H9 (cell line): ENCODE results near the gene FAT2. TPM values are rescaled to one million over a fixed set of nuclear protein-coding genes. Genes with fewer than 3 reads are reported as not detected.
A peak's percentile ranks its signal among the peaks of the same experiment; 100 is the strongest.

Source experiments
- DNase-seq: peaks from one replicate; pipeline ENCODE4 v3.0.0-alpha.2; 2017
- H2AFZ ChIP-seq: one replicate; pipeline ENCODE4 v1.6.1; 2013; ENCODE audit warnings: mild to moderate bottlenecking, low read length, control low read depth, moderate library complexity
- H2AK5ac ChIP-seq: 2 replicates; pipeline ENCODE4 v1.6.1; 2013; ENCODE audit warnings: low read length, control low read depth, mixed read lengths; ENCODE audit not compliant: insufficient read length
- H2BK120ac ChIP-seq: one replicate; pipeline ENCODE4 v1.6.1; 2013; ENCODE audit warnings: low read depth, mild to moderate bottlenecking, low read length, control low read depth, inconsistent platforms; ENCODE audit not compliant: poor library complexity, severe bottlenecking
- H2BK12ac ChIP-seq: 2 replicates; pipeline ENCODE4 v1.6.1; 2013; ENCODE audit warnings: low read length, control low read depth, mixed read lengths, low read depth; ENCODE audit not compliant: insufficient read length
- H2BK15ac ChIP-seq: 2 replicates; pipeline ENCODE4 v1.6.1; 2013; ENCODE audit warnings: low read depth, low read length, control low read depth
- H2BK20ac ChIP-seq: one replicate; pipeline ENCODE4 v1.6.1; 2013; ENCODE audit warnings: low read depth, mild to moderate bottlenecking, low read length, control low read depth, inconsistent platforms; ENCODE audit not compliant: poor library complexity, severe bottlenecking
- H2BK5ac ChIP-seq: 2 replicates; pipeline ENCODE4 v1.6.1; 2013; ENCODE audit warnings: low read length, control low read depth, mixed read lengths; ENCODE audit not compliant: insufficient read length
- H3K14ac ChIP-seq: 2 replicates; pipeline ENCODE4 v1.6.1; 2013; ENCODE audit warnings: low read length, control low read depth; ENCODE audit not compliant: insufficient read depth
- H3K18ac ChIP-seq: 2 replicates; pipeline ENCODE4 v1.6.1; 2013; ENCODE audit warnings: low read depth, mild to moderate bottlenecking, mixed read lengths, low read length, control low read depth; ENCODE audit not compliant: insufficient read length
- H3K23ac ChIP-seq: 2 replicates; pipeline ENCODE4 v1.6.1; 2013; ENCODE audit warnings: low read length, control low read depth, mixed read lengths, low read depth; ENCODE audit not compliant: insufficient read length
- H3K23me2 ChIP-seq: 2 replicates; pipeline ENCODE4 v1.6.1; 2013; ENCODE audit warnings: low read depth, mild to moderate bottlenecking, mixed read lengths, low read length, control low read depth; ENCODE audit not compliant: insufficient read length, poor library complexity, severe bottlenecking
- H3K27ac ChIP-seq: 2 replicates; pipeline ENCODE4 v1.5.1; 2013; ENCODE audit warnings: low read length, control low read depth, mixed read lengths, low read depth; ENCODE audit not compliant: insufficient read length
- H3K27me3 ChIP-seq: 2 replicates; pipeline ENCODE4 v1.6.1; 2013; ENCODE audit warnings: low read length, control low read depth, inconsistent platforms; ENCODE audit not compliant: insufficient read depth
- H3K4ac ChIP-seq: 2 replicates; pipeline ENCODE4 v1.6.1; 2013; ENCODE audit warnings: low read depth, mild to moderate bottlenecking, control low read depth, inconsistent platforms, low read length, moderate library complexity
- H3K4me1 ChIP-seq: 2 replicates; pipeline ENCODE4 v1.6.1; 2013; ENCODE audit warnings: low read length, control low read depth, inconsistent platforms; ENCODE audit not compliant: insufficient read depth
- H3K4me2 ChIP-seq: 2 replicates; pipeline ENCODE4 v1.6.1; 2013; ENCODE audit warnings: low read length, control low read depth, mixed read lengths; ENCODE audit not compliant: insufficient read length, insufficient read depth
- H3K56ac ChIP-seq: 2 replicates; pipeline ENCODE4 v1.6.1; 2013; ENCODE audit warnings: low read depth, mild to moderate bottlenecking, mixed read lengths, low read length, control low read depth; ENCODE audit not compliant: insufficient read length
- H3K79me1 ChIP-seq: 2 replicates; pipeline ENCODE4 v1.6.1; 2013; ENCODE audit warnings: low read depth, mild to moderate bottlenecking, moderate library complexity, low read length, control low read depth, inconsistent platforms; ENCODE audit not compliant: insufficient read depth, poor library complexity, severe bottlenecking
- H3K79me2 ChIP-seq: 2 replicates; pipeline ENCODE4 v1.6.1; 2013; ENCODE audit warnings: low read length, control low read depth, inconsistent platforms; ENCODE audit not compliant: insufficient read depth
- H3K9ac ChIP-seq: 2 replicates; pipeline ENCODE4 v1.6.1; 2013; ENCODE audit warnings: low read length, control low read depth, mixed read lengths; ENCODE audit not compliant: insufficient read length; ENCODE audit errors: extremely low read depth
- H3K9me3 ChIP-seq: one replicate; pipeline ENCODE4 v1.6.1; 2013; ENCODE audit warnings: low read depth, low read length, inconsistent platforms; ENCODE audit not compliant: control insufficient read depth
- H3T11ph ChIP-seq: one replicate; pipeline ENCODE4 v1.6.1; 2013; ENCODE audit warnings: mild to moderate bottlenecking, low read length, control low read depth, inconsistent platforms
- H4K20me1 ChIP-seq: one replicate; pipeline ENCODE4 v1.6.1; 2013; ENCODE audit not compliant: control insufficient read depth, insufficient read length, insufficient read depth
- H4K5ac ChIP-seq: 2 replicates; pipeline ENCODE4 v1.6.1; 2013; ENCODE audit warnings: low read depth, mild to moderate bottlenecking, mixed read lengths, low read length, control low read depth; ENCODE audit not compliant: insufficient read length
- H4K8ac ChIP-seq: replicated peaks from 2 replicates; pipeline ENCODE4 v1.6.1; 2013; ENCODE audit warnings: low read length, control low read depth, mixed read lengths, low read depth; ENCODE audit not compliant: insufficient read length
- H4K91ac ChIP-seq: 2 replicates; pipeline ENCODE4 v1.6.1; 2013; ENCODE audit warnings: low read depth, mild to moderate bottlenecking, moderate library complexity, mixed read lengths, low read length, control low read depth; ENCODE audit not compliant: insufficient read length
- H3K27ac Mint-ChIP-seq, 3 experiments: 2 replicates in 2 of 3; 3 replicates in 1 of 3; pipeline ENCODE4 v1.8.0; 2020 to 2021; ENCODE audit warnings: mixed read lengths in 3 of 3, mild to moderate bottlenecking in 1 of 3, moderate library complexity in 1 of 3
- H3K27me3 Mint-ChIP-seq: 2 replicates; pipeline ENCODE4 v1.8.0; 2021; ENCODE audit warnings: low read depth, mild to moderate bottlenecking, moderate library complexity, mixed read lengths
- H3K36me3 Mint-ChIP-seq, 3 experiments: 2 replicates in 2 of 3; 3 replicates in 1 of 3; pipeline ENCODE4 v1.8.0; 2020 to 2021; ENCODE audit warnings: low read depth in 3 of 3, mixed read lengths in 3 of 3; ENCODE audit not compliant: insufficient read depth in 1 of 3
- H3K4me1 Mint-ChIP-seq, 2 experiments: 2 replicates each; pipeline ENCODE4 v1.8.0; 2020; ENCODE audit warnings: mixed read lengths in 2 of 2
- H3K4me3 Mint-ChIP-seq, 2 experiments: 2 replicates in 1 of 2; 3 replicates in 1 of 2; pipeline ENCODE4 v1.8.0; 2020 to 2021; ENCODE audit warnings: mild to moderate bottlenecking in 2 of 2, mixed read lengths in 2 of 2, moderate library complexity in 1 of 2
- H3K9me3 Mint-ChIP-seq, 2 experiments: 2 replicates in 1 of 2; 3 replicates in 1 of 2; pipeline ENCODE4 v1.8.0; 2020; ENCODE audit warnings: mild to moderate bottlenecking in 2 of 2, mixed read lengths in 2 of 2, moderate library complexity in 1 of 2
- CTCF ChIP-seq: fragments of 200-600 bp; sonication (generic); conservative IDR thresholded peaks from 3 replicates; pipeline ENCODE4 v1.8.0; 2021; ENCODE audit warnings: antibody characterized with exemption, mild to moderate bottlenecking
- WGBS: extraction: QIAGEN DNeasy Blood & Tissue Kit; methylation state at CpG from one replicate; pipeline ENCODE4 v1.1.7; 2013; ENCODE audit warnings: missing lambda C conversion rate, low lambda C conversion rate, mixed read lengths; ENCODE audit not compliant: insufficient read length; ENCODE audit errors: extremely low coverage; 5-methylcytosine and 5-hydroxymethylcytosine counted together
- total RNA-seq: library from RNA; stranded (reverse); gene quantifications from 2 replicates; pipeline ENCODE4 v1.2.1, GENCODE V29; 2021

Gene FAT2
- total RNA-seq, 1 experiment from 2014 or later: 0.15 TPM

- H2BK12ac ChIP-seq: no peak overlapping the region
- Mint-ChIP-seq H3K36me3 (no peaks in the 10 kb centered on the region), H3K27me3 (peaks cover 4% of the 10 kb centered on the region; the same call in 1 of the 2 replicates), H3K9me3 (no peaks in the 10 kb centered on the region), H3K4me1 (peaks cover 33 to 34% of the 10 kb centered on the region in 2 experiments), H3K27ac (peak overlapping the region in 1 of 3 experiments; percentile 5; a peak in 1 of 7 replicates), H3K4me3 (no peak overlapping the region)
- H2AK5ac ChIP-seq: no peak overlapping the region
- no peak overlapping the region for H4K91ac ChIP-seq
- no peak overlapping the region for H3K56ac ChIP-seq
- H3K18ac ChIP-seq: no peak overlapping the region
- TF ChIP-seq CTCF: no peak
- no CpG with 5 or more reads among the region's 8 CpGs for WGBS
- H4K20me1 ChIP-seq: no peaks in the 10 kb centered on the region
- DNase-seq: no peak
- H2AFZ ChIP-seq: no peak overlapping the region
- H3K9me3 ChIP-seq: no peaks in the 10 kb centered on the region
- H3K23ac ChIP-seq: no peak overlapping the region
- no peaks in the 10 kb centered on the region for H3K79me2 ChIP-seq
- no peak overlapping the region for H2BK5ac ChIP-seq
- H3K23me2 ChIP-seq: no peaks in the 10 kb centered on the region
- H3K9ac ChIP-seq: no peak overlapping the region
- H3K27me3 ChIP-seq: no peaks in the 10 kb centered on the region
- H2BK120ac ChIP-seq: no peak overlapping the region
- H3K4me2 ChIP-seq: no peak overlapping the region
- no peak overlapping the region for H3K27ac ChIP-seq
- no peak overlapping the region for H4K5ac ChIP-seq
- no peak overlapping the region for H3K14ac ChIP-seq
- no peaks in the 10 kb centered on the region for H3K79me1 ChIP-seq
- no peak overlapping the region for H2BK20ac ChIP-seq
- H3K4me1 ChIP-seq: peaks cover 6% of the 10 kb centered on the region; the same call in 1 of the 2 replicates
- no peak overlapping the region for H2BK15ac ChIP-seq
- no peak overlapping the region for H3T11ph ChIP-seq
- no peak overlapping the region for H3K4ac ChIP-seq
- H4K8ac ChIP-seq: no peak overlapping the region
These were observed 33.3 kb upstream of the FAT2 start for GRCh38 chr5:151624476-151624875.
